ENCODE data around the gene DEFB132. TPM values are rescaled to one million over a fixed set of nuclear protein-coding genes. Genes with fewer than 3 reads are reported as not detected.
A peak's percentile ranks its signal among the peaks of the same experiment; 100 is the strongest.
"Not testable (repeated sequence)": the region's sequence is repeated elsewhere in the genome, so short reads cannot be mapped to it uniquely, and the experiment has no call there.

The DEFB132 gene
- total RNA-seq, 4 donors from 2014 or later: not detected

DNA sequence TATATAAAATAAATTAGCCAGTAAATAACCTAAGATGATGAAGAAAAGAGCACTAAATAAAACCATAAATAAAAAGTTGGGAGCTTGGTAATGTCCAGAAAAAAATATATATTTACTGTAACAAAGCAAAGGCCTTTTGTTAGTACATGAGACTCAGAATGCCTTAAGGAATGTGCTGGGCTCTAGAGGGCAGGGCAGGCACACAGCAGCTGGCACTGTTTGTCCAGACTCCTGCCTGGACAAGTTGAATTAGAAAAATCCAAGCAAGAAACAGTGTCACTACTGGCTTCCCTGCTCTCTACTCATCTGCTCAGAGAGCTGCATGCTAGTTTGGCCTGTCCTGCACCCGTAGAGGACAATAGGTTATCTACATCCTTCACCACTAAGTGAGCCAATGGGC, 21.6 kb upstream of the DEFB132 start:
- no peak for TF ChIP-seq POLR2A (IDR thresholded peaks at IDR 0.05)
- TF ChIP-seq, protein P1, sequence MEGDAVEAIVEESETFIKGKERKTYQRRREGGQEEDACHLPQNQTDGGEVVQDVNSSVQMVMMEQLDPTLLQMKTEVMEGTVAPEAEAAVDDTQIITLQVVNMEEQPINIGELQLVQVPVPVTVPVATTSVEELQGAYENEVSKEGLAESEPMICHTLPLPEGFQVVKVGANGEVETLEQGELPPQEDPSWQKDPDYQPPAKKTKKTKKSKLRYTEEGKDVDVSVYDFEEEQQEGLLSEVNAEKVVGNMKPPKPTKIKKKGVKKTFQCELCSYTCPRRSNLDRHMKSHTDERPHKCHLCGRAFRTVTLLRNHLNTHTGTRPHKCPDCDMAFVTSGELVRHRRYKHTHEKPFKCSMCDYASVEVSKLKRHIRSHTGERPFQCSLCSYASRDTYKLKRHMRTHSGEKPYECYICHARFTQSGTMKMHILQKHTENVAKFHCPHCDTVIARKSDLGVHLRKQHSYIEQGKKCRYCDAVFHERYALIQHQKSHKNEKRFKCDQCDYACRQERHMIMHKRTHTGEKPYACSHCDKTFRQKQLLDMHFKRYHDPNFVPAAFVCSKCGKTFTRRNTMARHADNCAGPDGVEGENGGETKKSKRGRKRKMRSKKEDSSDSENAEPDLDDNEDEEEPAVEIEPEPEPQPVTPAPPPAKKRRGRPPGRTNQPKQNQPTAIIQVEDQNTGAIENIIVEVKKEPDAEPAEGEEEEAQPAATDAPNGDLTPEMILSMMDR (IDR thresholded peaks at IDR 0.05): no peak
- H3K4me3 ChIP-seq (ENCODE audit: low read depth, poor library complexity, severe bottlenecking): no peak overlapping the region
- DNase-seq (ENCODE audit: low spot score in 2 of 2): no peak
- WGBS, 2 donors: 39 to 46% methylated on average over 1 of the region's 1 CpG
- intact Hi-C loops (cut with DNase I; ENCODE audit: low total_unique reads): no loop called here

DNA sequence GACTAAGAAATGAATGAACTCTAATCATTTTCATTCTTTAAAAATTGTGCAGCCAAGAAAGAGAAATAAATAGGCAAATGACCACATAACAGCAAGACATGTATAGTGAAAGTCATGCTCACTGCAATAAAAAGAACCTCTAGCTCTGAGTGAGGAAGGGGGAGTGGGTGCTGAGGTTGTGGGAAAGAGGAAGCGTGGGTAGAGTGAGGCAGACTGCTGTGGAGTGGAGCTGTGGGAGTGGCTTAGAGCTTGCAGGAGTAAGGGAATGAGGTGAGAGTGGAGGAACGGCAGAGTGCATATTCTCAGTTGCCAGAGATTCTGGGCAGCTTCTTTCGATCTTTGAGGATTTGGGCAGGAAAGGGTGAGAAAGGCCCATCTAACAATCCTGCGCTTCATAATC, 20.0 kb upstream of the DEFB132 start:
- no peak for DNase-seq (ENCODE audit: low spot score in 2 of 2)
- intact Hi-C loops (cut with DNase I; ENCODE audit: low total_unique reads): no loop called here
- WGBS, 2 donors: 52 to 54% methylated on average over 4 of the region's 4 CpGs
- no peak overlapping the region for H3K4me3 ChIP-seq (ENCODE audit: low read depth, poor library complexity, severe bottlenecking)
- TF ChIP-seq, protein P1 (IDR thresholded peaks at IDR 0.05): peak in 1 of 3 donors; percentile 27
- TF ChIP-seq POLR2A (IDR thresholded peaks at IDR 0.05): no peak

DNA sequence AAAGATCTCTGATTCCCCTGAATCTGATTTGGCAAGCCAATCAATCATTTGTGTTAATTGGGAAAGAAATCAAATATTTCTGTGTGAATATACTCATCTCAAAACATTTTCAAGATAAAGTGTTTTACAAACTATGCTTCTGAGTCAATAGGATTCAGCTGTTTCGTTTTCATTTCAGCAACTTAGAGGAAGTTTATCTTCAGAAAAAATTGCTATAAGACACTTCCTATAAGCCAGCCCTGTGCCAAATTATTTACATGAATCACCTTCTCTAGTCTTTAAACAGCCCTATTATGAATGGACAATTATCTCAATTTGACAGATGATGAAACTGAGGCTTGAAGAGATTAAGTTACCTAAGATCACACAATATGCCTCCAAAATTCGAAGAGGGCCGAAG, 19.6 kb upstream of the DEFB132 start:
- 71% methylated on average over 3 of the region's 3 CpGs for WGBS, 2 donors
- DNase-seq (ENCODE audit: low spot score in 2 of 2): no peak
- no peak for TF ChIP-seq POLR2A (IDR thresholded peaks at IDR 0.05)
- TF ChIP-seq, protein P1 (IDR thresholded peaks at IDR 0.05): no peak
- intact Hi-C loops (cut with DNase I; ENCODE audit: low total_unique reads): no loop called here
- no peak overlapping the region for H3K4me3 ChIP-seq (ENCODE audit: low read depth, poor library complexity, severe bottlenecking)

DNA sequence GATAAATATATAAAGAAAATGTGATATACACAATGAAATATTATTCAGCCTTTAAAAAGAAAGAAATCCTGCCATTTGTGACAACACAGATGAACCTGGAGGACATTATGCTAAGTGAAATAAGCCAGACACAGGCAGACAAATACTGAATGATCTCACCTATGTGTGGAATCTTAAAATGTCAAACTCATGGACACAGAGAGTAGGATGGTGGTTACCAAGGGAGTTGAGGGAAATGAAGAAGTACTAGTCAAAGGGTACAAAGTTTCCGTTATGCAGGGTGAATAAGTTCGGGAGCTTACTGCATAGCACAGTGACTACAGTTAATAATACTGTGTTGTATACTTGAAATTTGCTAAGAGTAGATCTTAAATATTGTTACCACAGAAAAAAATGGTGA, 14.6 kb upstream of the DEFB132 start:
- H3K4me3 ChIP-seq (ENCODE audit: low read depth, poor library complexity, severe bottlenecking): no peak overlapping the region
- TF ChIP-seq POLR2A (IDR thresholded peaks at IDR 0.05): no peak
- TF ChIP-seq, protein P1 (IDR thresholded peaks at IDR 0.05): no peak
- intact Hi-C loops (cut with DNase I; ENCODE audit: low total_unique reads): no loop called here
- no peak for DNase-seq (ENCODE audit: low spot score in 2 of 2)
- WGBS, 2 donors: 81 to 91% methylated on average over 2 of the region's 2 CpGs

DNA sequence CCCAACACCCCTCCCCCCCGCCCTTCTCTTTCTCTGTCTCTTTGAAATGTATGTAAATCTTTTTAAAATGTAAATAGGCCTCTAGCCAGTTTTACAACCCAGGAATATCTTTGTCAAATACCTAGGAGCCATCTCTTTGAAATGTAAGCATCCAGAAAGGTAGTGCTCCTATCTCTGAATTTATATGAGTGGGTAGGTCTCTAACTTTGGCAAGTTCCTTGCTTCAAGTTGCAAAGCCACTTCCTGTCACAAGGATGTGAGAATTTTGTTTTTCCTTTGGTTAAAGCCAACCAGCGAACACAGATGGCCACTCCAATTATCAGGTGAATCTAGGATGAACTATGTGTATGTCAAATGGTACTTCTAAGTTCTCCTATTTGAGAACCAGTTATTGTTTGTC, 6.2 kb upstream of the DEFB132 start:
- no peak for DNase-seq (ENCODE audit: low spot score in 2 of 2)
- 46% methylated on average over 2 of the region's 2 CpGs for WGBS, 2 donors
- no peak overlapping the region for H3K4me3 ChIP-seq (ENCODE audit: low read depth, poor library complexity, severe bottlenecking)
- intact Hi-C loops (cut with DNase I; ENCODE audit: low total_unique reads): no loop called here
- TF ChIP-seq, protein P1 (IDR thresholded peaks at IDR 0.05): no peak
- TF ChIP-seq POLR2A (IDR thresholded peaks at IDR 0.05): no peak

DNA sequence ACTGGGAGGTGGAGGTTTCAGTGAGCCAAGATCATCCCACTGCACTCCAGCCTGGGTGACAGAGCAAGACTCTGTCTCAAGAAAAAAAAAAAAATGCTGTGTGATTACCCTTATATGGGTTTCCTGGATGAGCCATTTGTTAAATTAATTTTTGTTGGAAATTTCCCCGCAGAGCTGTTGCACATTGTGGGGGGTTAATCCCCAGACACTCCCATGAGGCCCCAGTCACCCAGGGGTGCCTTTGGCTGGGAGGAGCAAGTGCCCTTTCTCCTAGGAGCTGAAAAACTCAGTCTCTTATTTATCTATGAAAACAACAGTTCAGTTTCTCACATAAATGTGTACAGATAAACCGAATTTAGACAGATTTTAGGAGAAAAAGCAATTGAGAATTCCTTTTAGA, 4.7 kb upstream of the DEFB132 start:
- no peak for TF ChIP-seq POLR2A (IDR thresholded peaks at IDR 0.05)
- TF ChIP-seq, protein P1 (IDR thresholded peaks at IDR 0.05): no peak
- 82 to 84% methylated on average over 2 of the region's 2 CpGs for WGBS, 2 donors
- DNase-seq (ENCODE audit: low spot score in 2 of 2): no peak
- H3K4me3 ChIP-seq (ENCODE audit: low read depth, poor library complexity, severe bottlenecking): no peak overlapping the region
- intact Hi-C loops (cut with DNase I; ENCODE audit: low total_unique reads): no loop called here

DNA sequence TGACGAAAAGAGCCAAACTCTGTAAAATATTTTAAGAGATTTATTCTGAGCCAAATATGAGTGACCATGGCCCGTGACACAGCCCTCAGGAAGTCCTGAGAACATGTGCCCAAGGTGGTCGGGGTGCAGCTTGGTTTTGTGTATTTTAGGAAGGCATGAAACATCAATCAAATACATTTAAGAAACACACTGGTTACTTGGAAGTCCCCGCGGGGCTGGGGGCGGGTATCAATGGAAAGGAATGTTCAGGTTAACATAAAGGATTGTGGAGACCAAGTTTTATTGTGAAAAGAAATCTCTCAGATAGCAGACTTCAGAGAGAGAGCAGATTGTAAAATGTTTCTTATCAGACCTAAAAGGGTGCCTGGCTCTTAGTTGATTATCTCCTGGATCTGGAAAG, 4.1 kb upstream of the DEFB132 start:
- H3K4me3 ChIP-seq (ENCODE audit: low read depth, poor library complexity, severe bottlenecking); DNase-seq (ENCODE audit: low spot score in 2 of 2); intact Hi-C loops (cut with DNase I; ENCODE audit: low total_unique reads): not testable (repeated sequence)
- 40 to 52% methylated on average over 6 of the region's 6 CpGs for WGBS, 2 donors
